ENCODE measurements around the gene THEM4.
"Not testable (repeated sequence)": the region's sequence is repeated elsewhere in the genome, so short reads cannot be mapped to it uniquely, and the experiment has no call there.

The THEM4 gene

DNA sequence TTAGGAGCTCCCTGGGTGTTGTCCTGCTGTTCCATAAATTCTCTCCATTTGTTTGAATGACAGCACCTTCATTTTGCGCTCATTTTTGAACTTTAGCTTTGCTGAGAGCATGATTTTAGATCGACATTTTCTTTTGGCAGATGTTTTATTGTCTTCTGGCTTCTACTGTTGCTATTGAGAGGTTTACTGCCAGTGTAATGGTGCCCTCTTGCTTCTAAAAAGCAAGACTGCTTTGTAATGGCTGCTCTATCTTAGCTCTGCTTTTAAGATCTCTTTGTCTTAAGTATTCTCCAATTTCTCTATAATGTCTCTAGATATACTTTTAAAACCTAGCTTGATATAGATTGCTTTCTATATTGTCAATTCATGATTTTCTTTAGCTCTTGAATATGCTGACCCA is 27.8 kb downstream of the THEM4 start:
- no peak for DNase-seq (ENCODE audit: low read depth)
- H3K4me3 ChIP-seq (ENCODE audit: low read depth, low read length): no peak overlapping the region
- TF ChIP-seq POLR2A (IDR thresholded peaks at IDR 0.05; ENCODE audit: extremely low read depth, insufficient read length) (no peak), MYC (IDR thresholded peaks at IDR 0.05; ENCODE audit: low read depth, low read length) (no peak)
- TF ChIP-seq, protein P1, sequence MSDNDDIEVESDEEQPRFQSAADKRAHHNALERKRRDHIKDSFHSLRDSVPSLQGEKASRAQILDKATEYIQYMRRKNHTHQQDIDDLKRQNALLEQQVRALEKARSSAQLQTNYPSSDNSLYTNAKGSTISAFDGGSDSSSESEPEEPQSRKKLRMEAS (IDR thresholded peaks at IDR 0.05; ENCODE audit: low read depth, low read length): no peak
- TF ChIP-seq, protein P2, sequence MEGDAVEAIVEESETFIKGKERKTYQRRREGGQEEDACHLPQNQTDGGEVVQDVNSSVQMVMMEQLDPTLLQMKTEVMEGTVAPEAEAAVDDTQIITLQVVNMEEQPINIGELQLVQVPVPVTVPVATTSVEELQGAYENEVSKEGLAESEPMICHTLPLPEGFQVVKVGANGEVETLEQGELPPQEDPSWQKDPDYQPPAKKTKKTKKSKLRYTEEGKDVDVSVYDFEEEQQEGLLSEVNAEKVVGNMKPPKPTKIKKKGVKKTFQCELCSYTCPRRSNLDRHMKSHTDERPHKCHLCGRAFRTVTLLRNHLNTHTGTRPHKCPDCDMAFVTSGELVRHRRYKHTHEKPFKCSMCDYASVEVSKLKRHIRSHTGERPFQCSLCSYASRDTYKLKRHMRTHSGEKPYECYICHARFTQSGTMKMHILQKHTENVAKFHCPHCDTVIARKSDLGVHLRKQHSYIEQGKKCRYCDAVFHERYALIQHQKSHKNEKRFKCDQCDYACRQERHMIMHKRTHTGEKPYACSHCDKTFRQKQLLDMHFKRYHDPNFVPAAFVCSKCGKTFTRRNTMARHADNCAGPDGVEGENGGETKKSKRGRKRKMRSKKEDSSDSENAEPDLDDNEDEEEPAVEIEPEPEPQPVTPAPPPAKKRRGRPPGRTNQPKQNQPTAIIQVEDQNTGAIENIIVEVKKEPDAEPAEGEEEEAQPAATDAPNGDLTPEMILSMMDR (IDR thresholded peaks at IDR 0.05; ENCODE audit: low read depth, low read length): no peak

DNA sequence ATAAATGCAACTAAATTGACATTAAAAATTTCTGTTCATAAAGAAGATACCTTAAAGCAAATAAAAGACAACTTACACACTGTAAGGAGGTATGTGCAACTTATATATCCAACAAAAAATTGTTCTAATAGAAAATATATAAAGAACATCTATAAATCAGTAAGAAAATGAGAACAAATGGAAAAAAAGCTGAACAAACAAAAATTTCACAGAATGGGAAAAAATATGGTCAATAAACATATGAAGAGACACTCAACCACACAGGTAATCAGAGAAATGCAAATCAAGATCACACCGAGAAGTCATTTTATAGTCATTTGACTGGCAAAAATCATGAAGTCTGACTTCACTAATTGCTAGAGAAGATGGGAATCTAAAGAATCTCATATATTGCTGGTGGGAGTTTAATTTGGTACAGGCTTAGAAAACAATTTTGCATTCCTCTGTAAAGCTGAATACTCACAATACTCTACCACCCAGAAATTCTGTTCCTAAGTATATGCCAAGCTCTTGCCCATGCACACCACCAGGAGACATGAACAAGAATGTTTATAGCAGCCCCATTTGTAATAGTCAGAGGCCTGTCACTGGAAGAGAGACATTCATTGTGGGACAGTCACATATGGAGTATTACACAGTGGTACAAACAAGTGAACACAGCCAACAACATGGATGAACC is 33.8 kb downstream of the THEM4 start:
- no peak for DNase-seq (ENCODE audit: low read depth)
- TF ChIP-seq POLR2A (IDR thresholded peaks at IDR 0.05; ENCODE audit: extremely low read depth, insufficient read length) (no peak), MYC (IDR thresholded peaks at IDR 0.05; ENCODE audit: low read depth, low read length) (no peak)
- TF ChIP-seq, protein P2 (IDR thresholded peaks at IDR 0.05; ENCODE audit: low read depth, low read length): no peak
- TF ChIP-seq, protein P1 (IDR thresholded peaks at IDR 0.05; ENCODE audit: low read depth, low read length): no peak
- no peak overlapping the region for H3K4me3 ChIP-seq (ENCODE audit: low read depth, low read length)

DNA sequence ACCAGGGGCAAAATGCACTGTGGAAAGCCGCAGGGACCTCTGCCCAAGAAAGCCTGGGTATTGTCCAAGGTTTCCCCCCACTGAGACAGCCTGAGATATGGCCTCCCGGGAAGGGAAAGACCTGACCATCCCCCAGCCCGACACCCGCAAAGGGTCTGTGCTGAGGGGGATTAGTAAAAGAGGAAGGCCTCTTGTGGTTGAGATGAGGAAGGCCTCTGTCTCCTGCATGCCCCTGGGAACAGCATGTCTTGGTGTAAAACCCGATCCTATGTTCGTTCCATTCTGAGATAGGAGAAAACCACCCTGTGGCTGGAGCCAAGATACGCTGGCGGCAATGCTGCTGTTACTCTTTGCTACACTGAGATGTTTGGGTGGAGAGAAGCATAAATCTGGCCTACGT is 36.5 kb downstream of the THEM4 start:
- TF ChIP-seq, protein P2 (IDR thresholded peaks at IDR 0.05; ENCODE audit: low read depth, low read length): peak; percentile 5
- not testable (repeated sequence) for H3K4me3 ChIP-seq (ENCODE audit: low read depth, low read length)
- DNase-seq (ENCODE audit: low read depth): peak; percentile 82

DNA sequence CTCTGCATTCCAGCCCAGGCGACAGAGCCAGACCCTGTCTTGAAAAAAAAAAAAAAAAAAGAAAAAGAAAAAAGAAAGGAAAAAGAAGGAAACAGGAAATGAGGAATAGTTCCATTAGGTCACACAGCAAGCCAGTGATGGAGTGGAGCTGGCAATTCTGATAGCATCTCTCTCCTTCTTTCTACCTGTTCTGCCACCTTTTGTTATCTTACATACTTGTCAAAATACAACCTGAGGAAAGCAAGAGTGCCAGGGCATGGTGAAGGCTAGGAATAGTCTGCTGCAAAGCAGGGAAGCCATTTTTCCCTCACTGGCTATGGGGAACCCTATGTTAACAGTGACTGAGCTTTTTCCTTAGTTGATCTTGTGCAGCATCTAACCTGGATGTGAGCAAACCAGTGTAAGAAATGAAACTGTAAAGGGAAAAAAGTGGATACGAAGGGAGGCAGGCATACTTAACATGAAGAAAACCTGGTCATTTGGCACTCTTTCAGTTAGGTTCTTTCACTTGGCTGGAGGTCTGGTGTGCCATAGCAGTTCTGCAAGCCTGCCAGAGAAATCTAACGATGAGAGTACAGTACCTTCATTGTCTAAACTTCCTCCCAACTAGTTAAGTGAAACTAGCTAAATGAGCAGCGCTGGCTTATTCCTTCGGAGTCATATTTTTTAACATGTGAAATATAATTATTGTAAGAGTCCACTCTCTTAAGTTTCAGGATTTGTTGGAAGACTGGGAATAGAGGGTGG is 37.9 kb downstream of the THEM4 start:
- DNase-seq (ENCODE audit: low read depth): no peak
- TF ChIP-seq, protein P1 (IDR thresholded peaks at IDR 0.05; ENCODE audit: low read depth, low read length): no peak
- TF ChIP-seq MYC (IDR thresholded peaks at IDR 0.05; ENCODE audit: low read depth, low read length) (no peak), POLR2A (IDR thresholded peaks at IDR 0.05; ENCODE audit: extremely low read depth, insufficient read length) (no peak)
- TF ChIP-seq, protein P2 (IDR thresholded peaks at IDR 0.05; ENCODE audit: low read depth, low read length): no peak
- no peak overlapping the region for H3K4me3 ChIP-seq (ENCODE audit: low read depth, low read length)

DNA sequence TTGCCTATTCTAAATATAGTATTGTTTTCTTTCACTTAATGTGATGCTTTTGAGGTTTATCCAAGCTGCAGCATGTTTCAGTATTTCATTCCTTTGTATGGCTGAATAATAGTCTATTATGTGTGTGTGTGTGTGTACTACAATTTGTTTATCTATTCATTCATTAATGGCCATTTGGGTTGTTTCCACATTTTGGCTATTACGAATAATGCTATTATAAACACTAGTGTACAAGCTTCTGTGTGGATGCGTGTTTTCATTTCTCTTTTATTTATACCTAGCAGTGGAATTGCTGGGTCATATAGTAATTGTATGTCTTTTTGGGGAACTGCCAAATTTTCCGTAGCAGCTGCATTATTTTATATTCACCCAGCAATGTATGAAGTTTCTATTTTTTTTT is 40.8 kb downstream of the THEM4 start:
- DNase-seq (ENCODE audit: low read depth): no peak
- no peak overlapping the region for H3K4me3 ChIP-seq (ENCODE audit: low read depth, low read length)

More for the DNA sequence above, 40.8 kb downstream of the THEM4 start:
- no peak for TF ChIP-seq MYC (IDR thresholded peaks at IDR 0.05; ENCODE audit: low read depth, low read length)
- TF ChIP-seq, protein P2 (IDR thresholded peaks at IDR 0.05; ENCODE audit: low read depth, low read length): no peak
- TF ChIP-seq, protein P1 (IDR thresholded peaks at IDR 0.05; ENCODE audit: low read depth, low read length): no peak
- no peak for TF ChIP-seq POLR2A (IDR thresholded peaks at IDR 0.05; ENCODE audit: extremely low read depth, insufficient read length)
